ENCODE data around the gene CHRNG.
"Not testable (repeated sequence)": the region's sequence is repeated elsewhere in the genome, so short reads cannot be mapped to it uniquely, and the experiment has no call there.

CHRNG gene

DNA sequence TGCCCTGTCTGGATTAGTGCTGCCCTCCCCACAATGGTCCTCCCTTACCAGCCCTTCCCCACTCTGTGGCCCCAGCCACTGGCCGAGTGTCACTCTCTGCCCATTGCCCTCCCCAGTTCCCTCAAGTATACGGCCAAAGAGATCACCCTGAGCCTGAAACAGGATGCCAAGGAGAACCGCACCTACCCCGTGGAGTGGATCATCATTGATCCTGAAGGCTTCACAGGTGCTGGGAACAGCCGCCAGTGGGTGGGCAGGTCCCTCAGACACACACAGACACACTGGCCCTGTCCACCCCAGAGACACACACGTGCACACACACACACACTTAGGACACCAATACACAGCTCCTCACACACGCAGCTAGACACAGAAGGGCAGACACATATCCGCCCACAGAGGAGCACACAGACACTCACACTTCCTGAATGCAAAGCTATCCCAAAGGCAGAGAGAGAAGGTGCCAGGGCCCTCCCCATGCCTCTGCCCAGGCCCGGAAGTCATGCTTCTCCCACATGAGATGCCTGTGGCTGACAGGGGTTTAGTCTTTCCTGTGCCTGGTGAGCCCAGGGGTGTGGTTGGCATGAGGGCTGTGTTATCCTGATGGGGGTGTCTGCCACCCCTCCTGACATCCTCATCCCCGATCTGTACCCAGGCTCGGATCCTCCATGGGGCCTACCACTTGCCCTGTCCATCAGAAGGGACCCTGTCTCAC lies 10.6 kb upstream of the CHRNG start:
- no peak for DNase-seq

DNA sequence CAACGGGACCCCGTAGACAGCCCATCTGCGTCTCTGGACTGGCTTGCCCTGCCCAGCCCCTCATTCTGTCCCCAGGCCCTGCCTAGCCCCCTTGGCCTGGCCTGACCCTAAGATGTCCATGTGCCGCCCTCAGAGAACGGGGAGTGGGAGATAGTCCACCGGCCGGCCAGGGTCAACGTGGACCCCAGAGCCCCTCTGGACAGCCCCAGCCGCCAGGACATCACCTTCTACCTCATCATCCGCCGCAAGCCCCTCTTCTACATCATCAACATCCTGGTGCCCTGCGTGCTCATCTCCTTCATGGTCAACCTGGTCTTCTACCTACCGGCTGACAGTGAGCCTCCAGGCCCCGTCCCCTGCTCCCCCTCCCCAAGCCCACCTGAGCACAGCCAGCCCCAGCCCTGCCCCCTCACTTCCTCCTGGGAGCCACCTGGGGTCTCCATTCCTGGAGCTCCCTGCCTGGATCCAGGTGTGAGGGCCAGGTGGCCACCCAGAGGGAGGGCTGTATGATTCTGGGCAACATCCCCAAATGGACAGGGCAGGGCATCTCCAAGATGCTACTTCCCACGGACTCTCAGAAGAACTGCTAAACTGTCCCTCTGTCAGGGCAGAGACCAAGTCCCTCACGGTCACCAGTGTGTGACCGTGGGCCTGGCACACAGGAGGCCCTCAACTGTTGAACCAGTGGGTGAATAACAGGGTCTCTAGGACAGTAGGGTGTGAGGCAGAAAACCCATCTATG lies 9.5 kb upstream of the CHRNG start:
- DNase-seq, result no peak

DNA sequence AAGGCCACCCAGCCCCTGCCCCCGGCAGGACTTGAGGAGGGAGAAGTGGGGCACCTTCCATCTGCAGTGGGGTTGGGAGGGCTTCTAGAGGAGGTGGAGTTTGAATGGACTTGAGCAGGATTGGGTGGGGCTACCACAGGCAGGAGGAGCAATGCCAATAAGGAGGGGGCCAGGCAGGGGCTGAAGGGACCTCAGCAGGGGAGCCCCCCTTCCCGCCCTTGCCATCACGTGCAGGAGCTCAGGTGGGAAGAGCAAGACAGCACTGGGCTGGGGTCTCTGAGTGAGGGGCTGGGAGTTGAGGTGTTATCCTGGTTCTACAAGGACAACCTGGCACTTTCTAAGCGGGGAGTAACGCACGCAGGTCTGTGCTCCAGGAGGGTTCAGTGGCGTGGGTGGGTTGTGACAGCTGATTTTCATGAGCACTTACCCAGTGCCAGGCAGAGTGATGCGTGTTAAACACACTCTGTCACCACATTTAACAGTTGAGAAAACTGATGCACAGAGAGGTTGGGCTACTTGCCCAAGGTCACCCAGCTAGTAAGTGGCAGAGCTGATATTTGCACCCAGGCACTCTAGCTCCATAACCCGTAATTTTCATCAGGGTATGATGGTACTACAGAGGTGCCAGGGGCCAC lies 8.7 kb upstream of the CHRNG start:
- DNase-seq, result no peak

DNA sequence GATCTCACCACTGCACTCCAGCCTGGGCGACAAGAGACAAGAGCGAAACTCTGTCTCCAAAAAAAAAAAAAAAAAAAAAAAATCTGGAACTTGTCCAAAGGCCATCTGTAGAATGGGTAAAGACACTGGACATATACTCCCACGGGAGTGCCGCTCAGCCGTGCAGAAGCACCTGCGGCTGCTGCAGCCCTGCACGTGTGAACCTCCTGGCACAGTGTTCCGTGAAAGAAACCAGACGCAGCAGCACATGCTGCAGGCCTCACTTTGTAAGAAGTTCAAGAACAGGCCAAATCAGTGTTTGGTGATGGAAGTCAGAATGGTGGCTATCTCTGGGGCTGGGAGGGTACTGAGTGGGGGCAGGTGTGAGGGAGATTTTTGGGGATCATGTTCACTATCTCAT lies 7.1 kb upstream of the CHRNG start:
- no peak for DNase-seq

DNA sequence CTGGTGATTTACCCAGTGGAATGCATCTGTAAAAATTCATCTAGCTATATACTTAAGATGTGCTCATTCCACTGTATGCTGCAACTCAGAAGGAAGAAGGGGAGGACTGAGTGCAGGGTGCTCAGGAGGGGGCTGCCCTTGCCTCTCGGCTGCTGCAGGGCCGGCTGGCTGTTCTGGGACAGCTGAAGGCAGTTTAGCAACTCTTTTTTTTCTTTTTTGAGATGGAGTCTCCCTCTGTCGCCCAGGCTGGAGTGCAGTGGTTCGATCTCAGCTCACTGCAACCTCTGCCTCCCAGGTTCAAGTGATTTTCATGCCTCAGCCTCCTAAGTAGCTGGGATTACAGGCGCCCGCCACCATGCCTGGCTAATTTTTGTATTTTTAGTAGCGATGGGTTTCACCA lies 6.7 kb upstream of the CHRNG start:
- DNase-seq, result not testable (repeated sequence)

DNA sequence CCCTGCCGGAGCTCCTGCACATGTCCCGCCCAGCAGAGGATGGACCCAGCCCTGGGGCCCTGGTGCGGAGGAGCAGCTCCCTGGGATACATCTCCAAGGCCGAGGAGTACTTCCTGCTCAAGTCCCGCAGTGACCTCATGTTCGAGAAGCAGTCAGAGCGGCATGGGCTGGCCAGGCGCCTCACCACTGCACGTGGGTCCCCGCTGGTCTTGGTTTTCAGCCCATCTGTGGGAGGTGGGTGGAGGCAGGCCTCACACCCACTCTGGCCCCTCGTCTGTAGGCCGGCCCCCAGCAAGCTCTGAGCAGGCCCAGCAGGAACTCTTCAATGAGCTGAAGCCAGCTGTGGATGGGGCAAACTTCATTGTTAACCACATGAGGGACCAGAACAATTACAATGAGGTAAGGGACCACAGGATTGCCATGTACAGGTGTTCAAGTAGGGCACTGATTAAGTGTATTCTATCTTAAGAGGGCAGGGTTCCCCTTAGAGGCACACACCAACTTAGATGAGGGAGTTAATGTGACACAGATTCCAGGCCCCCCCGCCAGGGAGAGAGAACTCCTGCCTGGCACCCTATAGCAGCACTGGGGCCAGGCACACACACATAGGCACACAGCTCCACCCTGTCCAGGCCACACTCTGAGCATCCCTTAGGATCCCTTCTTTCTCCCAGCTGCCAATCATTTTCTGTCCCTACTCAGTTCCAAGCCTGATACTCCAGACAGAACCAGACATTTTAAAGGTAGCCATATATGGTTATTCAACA lies 5.4 kb upstream of the CHRNG start:
- DNase-seq, result no peak

DNA sequence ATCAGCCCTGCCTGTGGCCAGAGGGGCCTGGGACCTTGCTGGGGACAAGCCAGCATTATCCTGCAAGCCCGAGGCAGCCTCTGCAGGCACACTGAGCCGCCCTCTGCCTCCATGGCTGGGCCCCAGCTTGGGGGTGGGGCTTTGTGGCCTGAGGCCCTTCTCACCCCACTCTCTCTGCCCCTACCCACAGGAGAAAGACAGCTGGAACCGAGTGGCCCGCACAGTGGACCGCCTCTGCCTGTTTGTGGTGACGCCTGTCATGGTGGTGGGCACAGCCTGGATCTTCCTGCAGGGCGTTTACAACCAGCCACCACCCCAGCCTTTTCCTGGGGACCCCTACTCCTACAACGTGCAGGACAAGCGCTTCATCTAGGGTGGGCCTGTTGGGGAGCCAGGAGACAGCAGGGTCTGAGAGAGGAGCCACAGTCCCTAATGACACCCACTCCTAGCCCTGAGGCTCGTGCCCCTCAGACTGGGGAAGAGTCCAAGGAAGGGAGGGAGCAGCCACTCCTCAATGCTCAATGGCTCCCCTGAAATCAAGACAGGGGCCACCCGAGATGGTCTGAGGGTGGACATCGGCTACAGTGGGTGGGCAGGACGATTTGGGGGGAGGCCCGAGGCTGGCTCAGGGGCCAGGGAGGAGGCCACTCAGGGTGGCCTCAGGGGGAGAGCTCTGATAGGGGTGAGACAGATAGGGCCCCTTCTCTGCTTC lies 4.4 kb upstream of the CHRNG start:
- no peak for DNase-seq

DNA sequence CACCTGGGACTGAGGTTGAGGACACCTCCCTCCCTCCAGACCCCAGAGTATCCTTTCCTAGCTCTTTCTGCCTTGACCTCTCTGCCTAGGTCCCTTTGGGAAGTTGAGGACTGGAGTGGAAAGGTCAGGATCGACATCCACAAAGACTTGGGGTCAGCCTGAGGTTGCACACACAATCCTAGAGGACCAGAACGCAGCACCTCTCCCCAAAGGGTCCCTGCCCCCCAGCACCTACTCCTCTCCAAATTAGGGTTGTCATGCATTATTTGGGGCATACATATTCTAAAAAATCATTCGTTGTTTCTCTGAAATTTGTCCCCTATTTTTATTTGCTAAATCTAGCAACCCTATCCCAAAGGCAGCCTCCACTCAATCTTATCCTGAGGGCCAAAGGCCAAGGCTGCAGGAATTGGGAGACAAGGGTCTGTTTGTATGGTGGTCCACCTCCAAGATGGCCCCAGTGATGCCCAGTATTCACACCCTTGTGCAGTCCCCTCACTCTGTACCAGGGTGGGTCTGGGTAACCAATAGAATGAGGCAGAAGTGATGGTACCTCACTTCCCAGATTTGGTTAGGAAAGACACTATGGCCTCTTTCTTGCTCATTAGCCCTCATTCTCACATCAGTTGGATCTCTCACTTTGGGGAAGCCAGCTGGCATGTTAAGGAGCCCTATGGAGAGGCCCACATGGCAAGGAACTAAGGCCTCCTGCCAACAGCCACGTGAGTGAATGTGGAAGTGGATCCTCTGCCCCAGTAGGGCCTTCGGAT lies 3.5 kb upstream of the CHRNG start:
- DNase-seq, result no peak

DNA sequence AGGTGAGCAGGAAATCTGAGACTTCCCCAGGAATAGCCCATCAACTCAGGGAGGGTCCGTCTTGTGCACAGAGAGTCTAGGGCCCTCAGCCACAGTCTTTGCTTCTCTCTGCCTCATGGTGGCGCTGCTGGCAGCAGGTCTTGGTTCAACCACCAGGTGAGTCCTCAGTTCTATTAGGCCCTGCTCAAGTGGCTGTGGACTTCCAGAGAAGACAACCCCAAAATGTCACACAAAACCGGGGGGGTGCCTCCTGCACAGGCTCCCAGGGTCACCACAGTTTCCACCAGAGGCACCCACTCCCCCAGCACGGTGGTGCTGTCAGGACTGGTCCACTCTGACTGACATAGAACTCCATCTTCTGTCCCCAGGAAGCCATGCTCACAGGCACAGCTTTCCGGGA lies 2.4 kb upstream of the CHRNG start:
- no peak for DNase-seq

DNA sequence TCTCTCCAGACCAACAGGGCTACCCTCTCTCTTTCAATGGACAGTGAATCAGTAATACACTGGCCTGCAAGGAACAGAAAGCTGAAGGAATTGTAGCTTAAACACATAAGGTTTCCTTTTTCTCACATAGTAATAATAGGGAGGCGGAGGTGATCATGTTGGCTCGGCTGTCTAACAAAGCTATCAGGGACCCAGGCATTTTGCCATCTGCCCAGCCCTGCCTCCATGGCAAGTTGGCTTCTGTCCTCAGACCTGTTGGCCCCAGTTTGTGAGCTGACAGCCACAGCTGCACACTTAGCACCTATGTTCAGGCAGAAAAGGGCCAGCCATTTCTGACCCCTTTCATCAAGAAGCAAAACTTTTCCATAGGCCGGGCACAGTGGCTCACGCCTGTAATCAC lies 2.0 kb upstream of the CHRNG start:
- no peak for DNase-seq

DNA sequence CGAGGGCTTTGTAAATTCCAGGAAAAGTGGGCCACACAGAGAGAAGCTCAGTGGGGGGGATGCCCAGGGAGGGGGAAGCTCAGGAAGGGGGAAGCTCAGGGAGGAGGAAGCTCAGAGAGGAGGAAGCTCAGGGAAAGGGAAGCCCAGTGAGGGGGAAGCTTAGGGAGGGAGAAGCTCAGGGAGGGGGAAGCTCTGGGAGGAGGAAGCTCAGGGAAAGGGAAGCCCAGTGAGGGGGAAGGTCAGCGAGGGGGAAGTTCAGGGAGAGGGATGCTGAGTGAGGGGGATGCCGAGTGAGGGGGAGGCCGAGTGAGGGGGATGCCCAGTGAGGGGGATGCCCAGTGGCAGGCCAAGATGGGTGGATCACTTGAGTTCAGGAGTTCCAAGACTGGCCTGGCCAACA lies 821 bp upstream of the CHRNG start:
- DNase-seq, result no peak

DNA sequence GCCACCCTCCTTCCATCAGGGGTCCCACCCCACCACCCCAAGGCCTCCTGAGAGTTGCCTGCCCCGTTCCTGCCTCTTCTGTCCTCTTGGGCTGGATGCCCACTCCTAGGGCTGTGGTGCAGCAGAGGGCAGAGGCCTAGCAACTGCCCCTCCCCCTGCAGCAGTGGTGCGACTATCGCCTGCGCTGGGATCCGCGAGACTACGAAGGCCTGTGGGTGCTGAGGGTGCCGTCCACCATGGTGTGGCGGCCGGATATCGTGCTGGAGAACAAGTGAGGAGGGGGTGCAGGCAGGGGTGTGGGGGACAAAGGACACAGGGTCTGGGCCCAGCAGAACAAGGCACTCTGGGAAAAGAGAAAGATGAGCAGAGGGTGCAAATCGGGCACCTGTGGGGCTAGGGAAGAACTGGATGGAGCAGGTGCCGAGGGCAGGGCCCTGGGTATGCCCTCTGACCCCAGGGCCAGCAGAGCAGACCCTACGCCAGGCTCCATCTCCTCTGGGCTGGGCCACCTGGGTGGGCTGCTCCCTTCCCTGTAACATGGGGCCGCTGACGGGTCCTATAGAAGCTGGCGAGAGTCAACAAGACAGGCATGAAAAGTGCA lies 1.0 kb downstream of the CHRNG start:
- no peak for DNase-seq

DNA sequence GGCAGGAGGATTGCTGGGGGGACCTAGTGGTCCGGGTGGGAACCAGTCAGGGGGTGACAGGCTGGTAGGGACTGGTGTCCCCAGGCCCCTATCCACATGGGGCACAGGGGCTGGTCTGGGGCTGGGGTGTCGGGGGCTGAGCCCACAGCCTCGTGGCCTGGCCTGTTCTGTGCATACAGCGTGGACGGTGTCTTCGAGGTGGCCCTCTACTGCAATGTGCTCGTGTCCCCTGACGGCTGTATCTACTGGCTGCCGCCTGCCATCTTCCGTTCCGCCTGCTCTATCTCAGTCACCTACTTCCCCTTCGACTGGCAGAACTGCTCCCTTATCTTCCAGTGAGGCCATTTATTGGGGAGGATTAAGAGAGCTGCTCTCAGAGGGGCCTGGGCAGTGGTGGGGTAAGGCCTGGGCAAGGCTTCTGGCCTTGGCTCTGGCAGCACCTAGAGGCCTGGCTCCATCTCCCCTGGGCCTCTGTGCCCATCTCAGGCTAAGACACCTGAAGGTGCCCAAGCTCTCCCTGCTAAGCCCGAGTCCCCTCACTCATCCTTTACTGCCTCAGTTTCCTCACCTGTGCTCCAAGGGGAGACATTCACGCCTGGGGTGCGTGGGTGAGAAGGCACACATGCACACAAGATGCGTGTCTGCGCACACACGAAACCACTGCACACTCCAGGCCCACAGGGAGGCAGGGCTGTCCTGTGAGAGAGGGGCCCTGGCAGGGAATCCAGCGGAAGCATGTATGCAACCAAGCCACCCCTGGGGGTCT lies 1.9 kb downstream of the CHRNG start:
- no peak for DNase-seq

DNA sequence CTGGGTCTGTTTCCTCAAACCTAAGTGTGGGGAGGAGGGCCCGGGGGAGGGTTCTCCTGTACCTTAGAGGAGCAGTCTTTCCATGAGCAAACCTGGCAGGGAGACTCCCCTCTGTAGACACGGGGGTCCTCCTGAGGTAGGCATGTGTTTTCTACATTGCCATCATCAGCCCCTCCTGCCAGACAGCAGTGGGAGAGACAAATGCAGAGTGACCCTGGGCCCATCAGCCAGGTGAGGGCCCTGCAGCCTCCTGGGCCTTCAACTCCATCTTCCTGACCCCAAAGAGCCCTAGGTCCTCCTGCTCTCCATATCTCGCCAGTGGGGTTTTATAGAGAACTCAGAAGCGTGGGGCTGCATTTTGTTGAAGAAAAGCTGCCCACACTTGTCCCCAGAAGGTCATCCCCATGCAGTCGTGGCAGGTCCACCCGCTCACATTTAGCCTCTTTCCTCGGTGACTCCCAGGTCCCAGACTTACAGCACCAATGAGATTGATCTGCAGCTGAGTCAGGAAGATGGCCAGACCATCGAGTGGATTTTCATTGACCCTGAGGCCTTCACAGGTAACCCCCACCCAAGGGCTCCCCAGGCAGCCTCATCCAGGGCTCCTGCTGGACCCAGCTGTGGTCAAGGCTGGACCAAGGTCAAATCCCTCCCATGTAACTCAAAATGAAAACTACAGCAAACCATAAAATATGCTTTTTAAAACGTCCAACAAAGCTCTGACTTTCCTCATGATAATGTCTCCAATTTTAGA lies 2.6 kb downstream of the CHRNG start:
- DNase-seq, result no peak

DNA sequence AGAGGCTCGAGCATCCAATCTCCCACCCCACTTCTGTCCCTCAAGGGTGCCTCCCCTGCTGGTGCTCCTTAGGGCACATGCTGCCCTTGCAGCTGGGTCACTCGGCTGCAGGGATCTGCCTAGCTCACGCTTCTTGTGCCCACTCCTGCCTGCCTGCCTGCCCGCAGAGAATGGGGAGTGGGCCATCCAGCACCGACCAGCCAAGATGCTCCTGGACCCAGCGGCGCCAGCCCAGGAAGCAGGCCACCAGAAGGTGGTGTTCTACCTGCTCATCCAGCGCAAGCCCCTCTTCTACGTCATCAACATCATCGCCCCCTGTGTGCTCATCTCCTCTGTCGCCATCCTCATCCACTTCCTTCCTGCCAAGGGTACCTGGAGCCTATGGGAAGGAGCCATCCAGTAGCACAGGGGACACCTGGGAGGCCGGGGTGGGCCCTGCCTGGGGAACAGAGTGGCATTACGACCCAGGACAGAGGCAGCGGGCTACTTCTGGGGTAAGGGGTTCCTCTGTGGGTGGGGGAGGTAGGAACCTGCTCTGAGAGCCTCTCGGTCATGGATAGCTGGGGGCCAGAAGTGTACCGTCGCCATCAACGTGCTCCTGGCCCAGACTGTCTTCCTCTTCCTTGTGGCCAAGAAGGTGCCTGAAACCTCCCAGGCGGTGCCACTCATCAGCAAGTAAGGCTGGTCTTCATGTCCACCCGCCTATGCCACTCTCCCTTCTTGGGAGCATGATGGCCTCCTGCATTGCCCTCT lies 3.4 kb downstream of the CHRNG start:
- DNase-seq, result no peak

DNA sequence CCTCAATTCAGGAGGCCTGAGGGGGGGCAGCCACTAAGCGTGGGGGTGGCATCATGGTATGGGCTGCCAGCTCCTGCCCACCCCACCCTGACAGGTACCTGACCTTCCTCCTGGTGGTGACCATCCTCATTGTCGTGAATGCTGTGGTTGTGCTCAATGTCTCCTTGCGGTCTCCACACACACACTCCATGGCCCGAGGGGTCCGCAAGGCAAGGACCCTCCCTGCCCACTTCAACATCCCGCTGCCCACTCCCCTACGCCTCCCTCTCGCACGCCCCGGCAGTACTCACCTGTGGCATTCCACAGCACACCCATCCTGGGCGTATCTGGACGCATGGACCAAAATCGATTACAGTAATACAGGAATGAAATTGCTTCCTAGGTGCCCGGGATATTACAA lies 4.0 kb downstream of the CHRNG start:
- DNase-seq, result no peak

DNA sequence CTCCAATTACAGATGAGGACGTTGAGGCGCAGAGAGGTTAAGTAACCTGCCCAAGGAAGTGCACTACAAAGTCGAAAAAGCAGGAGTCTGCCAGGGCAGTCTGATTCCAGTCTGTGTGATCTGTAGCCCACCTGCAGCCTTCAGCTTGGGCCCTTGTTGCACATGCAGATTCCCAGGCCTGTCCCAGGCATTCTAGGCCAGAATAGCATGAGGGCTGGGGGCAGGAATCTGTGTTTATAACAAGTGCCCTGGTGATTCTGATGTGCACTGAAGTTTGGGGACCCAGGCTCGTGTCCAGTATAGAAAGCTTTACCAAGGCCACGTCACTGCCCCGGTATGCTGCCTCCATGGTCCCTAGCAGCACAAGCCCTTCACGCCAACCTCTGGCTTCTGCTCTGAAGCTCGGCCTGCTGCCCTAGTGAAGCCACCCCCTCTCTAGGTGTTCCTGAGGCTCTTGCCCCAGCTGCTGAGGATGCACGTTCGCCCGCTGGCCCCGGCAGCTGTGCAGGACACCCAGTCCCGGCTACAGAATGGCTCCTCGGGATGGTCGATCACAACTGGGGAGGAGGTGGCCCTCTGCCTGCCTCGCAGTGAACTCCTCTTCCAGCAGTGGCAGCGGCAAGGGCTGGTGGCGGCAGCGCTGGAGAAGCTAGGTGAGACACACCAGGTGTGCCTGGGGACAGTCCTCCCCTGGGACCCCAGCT lies 4.6 kb downstream of the CHRNG start:
- DNase-seq, result no peak

DNA sequence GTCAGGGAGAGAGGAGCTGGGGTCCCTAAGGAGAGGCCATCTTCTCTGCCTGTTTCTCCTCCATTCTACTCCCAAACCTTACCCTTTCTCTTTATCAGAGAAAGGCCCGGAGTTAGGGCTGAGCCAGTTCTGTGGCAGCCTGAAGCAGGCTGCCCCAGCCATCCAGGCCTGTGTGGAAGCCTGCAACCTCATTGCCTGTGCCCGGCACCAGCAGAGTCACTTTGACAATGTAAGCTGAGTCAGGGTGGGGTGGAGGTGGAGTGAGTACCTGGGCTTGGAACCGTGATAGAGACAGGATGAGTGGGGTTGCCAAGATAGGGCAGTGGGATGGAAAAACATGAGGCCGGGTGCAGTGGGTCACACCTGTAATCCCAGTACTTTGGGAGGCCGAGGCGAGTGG lies 5.2 kb downstream of the CHRNG start:
- DNase-seq, result no peak

Measured in activated CD4-positive, alpha-beta T cell treated with anti-CD3 and anti-CD28 coated beads for 1 hour (primary cell).